Panc1 (cell line): Measurements from ENCODE around the gene CUL9. TPM values are rescaled to one million over a fixed set of nuclear protein-coding genes. Genes with fewer than 3 reads are reported as not detected.

ENCODE experiments used
- ATAC-seq: fragments of 200-7000 bp; cut with Tn5 transposase; 2 replicates; pipeline ENCODE4 v1.9.1; 2020; ENCODE audit warnings: mild to moderate bottlenecking, moderate library complexity
- BruUV-seq: library from RNA; stranded (reverse); fragments of 400-500 nt; replicated peaks from 2 replicates; lab custom pipeline; 2021; lab: Mats Ljungman, UMichigan
- CTCF ChIA-PET: fragments of 300-600 bp; sonication (Branson Sonifier 250); formaldehyde crosslinking; loops from one replicate; lab custom pipeline; 2022; ENCODE audit warnings: antibody characterized with exemption; lab: Charles Lee
- POLR2A ChIA-PET: fragments of 300-600 bp; sonication (Branson Sonifier 250); formaldehyde crosslinking; loops from one replicate; lab custom pipeline; 2022; ENCODE audit warnings: antibody characterized with exemption; lab: Charles Lee
- DNase-seq: peaks from one replicate; pipeline ENCODE4 v3.0.0-alpha.2; 2010; ENCODE audit warnings: low read depth, low spot score
- H3K27ac ChIP-seq: 2 replicates; pipeline ENCODE4 v1.5.1; 2011; ENCODE audit warnings: mild to moderate bottlenecking, low read length, inconsistent platforms
- H3K27me3 ChIP-seq: fragments of 200-500 bp; sonication (Bioruptor generic); 2 replicates; pipeline ENCODE4 v1.6.0; 2014; ENCODE audit warnings: low read length, inconsistent platforms; ENCODE audit not compliant: control insufficient read depth, insufficient read depth
- H3K36me3 ChIP-seq: fragments of 200-500 bp; sonication (Bioruptor generic); 2 replicates; pipeline ENCODE4 v1.5.1; 2014; ENCODE audit warnings: inconsistent platforms, mild to moderate bottlenecking, low read length, moderate library complexity; ENCODE audit not compliant: control insufficient read depth, insufficient read depth
- H3K4me1 ChIP-seq: 2 replicates; pipeline ENCODE4 v1.5.1; 2011; ENCODE audit warnings: inconsistent platforms, mild to moderate bottlenecking, low read length, moderate library complexity; ENCODE audit not compliant: control insufficient read depth, insufficient read depth
- H3K4me3 ChIP-seq, 2 experiments: 2 replicates each; pipeline ENCODE4 v1.5.1; 2011 to 2012; ENCODE audit warnings: low read depth in 2 of 2, low read length in 2 of 2, mild to moderate bottlenecking in 2 of 2, inconsistent platforms in 1 of 2, moderate library complexity in 1 of 2
- H3K9me3 ChIP-seq: fragments of 200-500 bp; sonication (Bioruptor generic); 2 replicates; pipeline ENCODE4 v1.5.1; 2014; ENCODE audit warnings: low read depth, mild to moderate bottlenecking, inconsistent platforms, low read length, moderate library complexity; ENCODE audit not compliant: control insufficient read depth, insufficient read depth
- CTCF ChIP-seq: fragments of 450-650 bp; IDR thresholded peaks from 2 replicates; pipeline ENCODE4 v1.5.1; 2017; ENCODE audit warnings: mild to moderate bottlenecking
- POLR2AphosphoS5 ChIP-seq: IDR thresholded peaks from 2 replicates; pipeline ENCODE4 v1.6.1; 2012; ENCODE audit warnings: mild to moderate bottlenecking, low read depth, low read length, moderate library complexity
- SIN3A ChIP-seq: IDR thresholded peaks from 2 replicates; pipeline ENCODE4 v1.6.1; 2012; ENCODE audit warnings: low read depth, mild to moderate bottlenecking, low read length, moderate library complexity, borderline replicate concordance; ENCODE audit not compliant: insufficient read depth
- TCF7L2 ChIP-seq: IDR thresholded peaks from 2 replicates; pipeline ENCODE4 v1.6.1; 2011; ENCODE audit warnings: mild to moderate bottlenecking, low read depth, low read length, inconsistent platforms
- in situ Hi-C: cut with HindIII; loops from 2 replicates; pipeline ENCODE4 v1.10.0; 2016; ENCODE audit warnings: low sequenced_read_pairs, low pct_unique_long_range_greater_than_20kb
- intact Hi-C: fragments of 100-400 bp; cut with micrococcal nuclease; formaldehyde crosslinking; loops from one replicate; pipeline ENCODE4 v1.10.0; 2022; ENCODE audit not compliant: unreplicated experiment
- total RNA-seq: library from RNA; stranded (reverse); gene quantifications from one replicate; pipeline ENCODE4 v1.2.1, GENCODE V29; 2021; ENCODE audit not compliant: unreplicated experiment
- TF ChIP-seq, protein P1 (sequence below), 2 experiments: IDR thresholded peaks; 2 replicates each; pipeline ENCODE4 v1.6.1; 2011 to 2012; ENCODE audit warnings: low read depth in 2 of 2, control low read depth in 1 of 2, low read length in 1 of 2, mild to moderate bottlenecking in 1 of 2, moderate library complexity in 1 of 2; ENCODE audit not compliant: insufficient read depth in 1 of 2

CUL9 gene
- total RNA-seq, 1 experiment from 2014 or later, result 54.3 TPM

GRCh38 chr6:43262780-43263313 is 80.9 kb downstream of the CUL9 start:
- ATAC-seq (no peak), DNase-seq (no peak)
- CTCF ChIA-PET, result interaction anchor here (0.8 to 1.2 kb wide), 5 partner anchors 11 to 234 kb away, joined by 3 read pairs; partner anchors contain the start of genes ABCC10 and CRIP3
- Histone ChIP-seq H3K4me1 (peaks cover 1% of the 10 kb centered on the region), H3K9me3 (no peaks in the 10 kb centered on the region), H3K27ac (no peak overlapping the region), H3K27me3 (no peaks in the 10 kb centered on the region), H3K36me3 (no peaks in the 10 kb centered on the region), H3K4me3 (no peak overlapping the region)
- BruUV-seq, result no TSS peak
- TF ChIP-seq TCF7L2 (no peak), POLR2AphosphoS5 (no peak), CTCF (no peak), SIN3A (no peak)
- TF ChIP-seq, protein P1, sequence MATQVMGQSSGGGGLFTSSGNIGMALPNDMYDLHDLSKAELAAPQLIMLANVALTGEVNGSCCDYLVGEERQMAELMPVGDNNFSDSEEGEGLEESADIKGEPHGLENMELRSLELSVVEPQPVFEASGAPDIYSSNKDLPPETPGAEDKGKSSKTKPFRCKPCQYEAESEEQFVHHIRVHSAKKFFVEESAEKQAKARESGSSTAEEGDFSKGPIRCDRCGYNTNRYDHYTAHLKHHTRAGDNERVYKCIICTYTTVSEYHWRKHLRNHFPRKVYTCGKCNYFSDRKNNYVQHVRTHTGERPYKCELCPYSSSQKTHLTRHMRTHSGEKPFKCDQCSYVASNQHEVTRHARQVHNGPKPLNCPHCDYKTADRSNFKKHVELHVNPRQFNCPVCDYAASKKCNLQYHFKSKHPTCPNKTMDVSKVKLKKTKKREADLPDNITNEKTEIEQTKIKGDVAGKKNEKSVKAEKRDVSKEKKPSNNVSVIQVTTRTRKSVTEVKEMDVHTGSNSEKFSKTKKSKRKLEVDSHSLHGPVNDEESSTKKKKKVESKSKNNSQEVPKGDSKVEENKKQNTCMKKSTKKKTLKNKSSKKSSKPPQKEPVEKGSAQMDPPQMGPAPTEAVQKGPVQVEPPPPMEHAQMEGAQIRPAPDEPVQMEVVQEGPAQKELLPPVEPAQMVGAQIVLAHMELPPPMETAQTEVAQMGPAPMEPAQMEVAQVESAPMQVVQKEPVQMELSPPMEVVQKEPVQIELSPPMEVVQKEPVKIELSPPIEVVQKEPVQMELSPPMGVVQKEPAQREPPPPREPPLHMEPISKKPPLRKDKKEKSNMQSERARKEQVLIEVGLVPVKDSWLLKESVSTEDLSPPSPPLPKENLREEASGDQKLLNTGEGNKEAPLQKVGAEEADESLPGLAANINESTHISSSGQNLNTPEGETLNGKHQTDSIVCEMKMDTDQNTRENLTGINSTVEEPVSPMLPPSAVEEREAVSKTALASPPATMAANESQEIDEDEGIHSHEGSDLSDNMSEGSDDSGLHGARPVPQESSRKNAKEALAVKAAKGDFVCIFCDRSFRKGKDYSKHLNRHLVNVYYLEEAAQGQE (IDR thresholded peaks at IDR 0.05; ENCODE audit: insufficient read depth in 1 of 2, low read depth in 2 of 2, low read length in 1 of 2), result no peak
- intact Hi-C loops (loop anchor here (2.0 kb wide), 1 partner anchor 72 kb away; no protein-coding TSS in a partner anchor), in situ Hi-C loops (no loop called here)
- POLR2A ChIA-PET, result no interaction called here

GRCh38 chr6:43263314-43264178 is 81.5 kb downstream of the CUL9 start:
- peak; percentile 97 for ATAC-seq
- Histone ChIP-seq H3K36me3 (no peaks in the 10 kb centered on the region), H3K4me1 (peaks cover 6% of the 10 kb centered on the region), H3K27me3 (no peaks in the 10 kb centered on the region), H3K4me3 (no peak overlapping the region), H3K27ac (no peak overlapping the region), H3K9me3 (no peaks in the 10 kb centered on the region)
- in situ Hi-C loops, result no loop called here
- intact Hi-C loops, result loop anchor here (2.0 kb wide), 1 partner anchor 71 kb away; no protein-coding TSS in a partner anchor
- no TSS peak for BruUV-seq
- POLR2A ChIA-PET, result no interaction called here
- peak; percentile 42 for DNase-seq
- no peak for TF ChIP-seq POLR2AphosphoS5
- TF ChIP-seq SIN3A, result no peak
- peak; percentile 95 for TF ChIP-seq CTCF
- TF ChIP-seq, protein P1 (IDR thresholded peaks at IDR 0.05; ENCODE audit: insufficient read depth in 1 of 2, low read depth in 2 of 2, low read length in 1 of 2), result 0 out of 4 replicates have a peak, but pooled peaks of 1 of the 2 experiments have one; percentile 60
- no peak for TF ChIP-seq TCF7L2
- CTCF ChIA-PET, result interaction anchor here (0.5 to 1.2 kb wide), 7 partner anchors 11 to 233 kb away, joined by 3 to 5 read pairs (median 3); partner anchors contain the start of gene CRIP3
